Psoas muscle (tissue), 8 donors: ENCODE measurements around the gene FNIP1. TPM values are rescaled to one million over a fixed set of nuclear protein-coding genes. Genes with fewer than 3 reads are reported as not detected.
"Not testable (repeated sequence)": the region's sequence is repeated elsewhere in the genome, so short reads cannot be mapped to it uniquely, and the experiment has no call there.

Experiments
- ATAC-seq, 4 donors: fragments of 200-7000 bp; cut with Tn5 transposase; one replicate each; pipeline ENCODE4 v1.9.1; 2020; ENCODE audit warnings: moderate library complexity in 3 of 4, mild to moderate bottlenecking in 2 of 4
- DNase-seq, 2 donors: peaks; one replicate each; pipeline ENCODE4 v3.0.0-alpha.2; 2020
- H3K27ac ChIP-seq: fragments of 200-600 bp; one replicate; pipeline ENCODE4 v1.8.0; 2022
- H3K27me3 ChIP-seq, 3 donors: fragments of 200-600 bp in 1 of 3; one replicate each; pipeline versions ENCODE4 v1.6.1 to v1.8.0; 2013 to 2022; ENCODE audit warnings: low read length in 2 of 3, mild to moderate bottlenecking in 2 of 3, moderate library complexity in 1 of 3; ENCODE audit not compliant: insufficient read depth in 3 of 3
- H3K36me3 ChIP-seq, 2 donors: fragments of 200-600 bp in 1 of 2; one replicate each; pipeline versions ENCODE4 v1.6.1 to v1.8.0; 2013 to 2022; ENCODE audit warnings: low read depth in 1 of 2, mild to moderate bottlenecking in 1 of 2, moderate library complexity in 1 of 2; ENCODE audit not compliant: insufficient read depth in 1 of 2
- H3K4me1 ChIP-seq: fragments of 200-600 bp; one replicate; pipeline ENCODE4 v1.8.0; 2022
- H3K4me3 ChIP-seq: fragments of 200-600 bp; one replicate; pipeline ENCODE4 v1.8.0; 2022; ENCODE audit warnings: mild to moderate bottlenecking
- H3K9me3 ChIP-seq: fragments of 200-600 bp; one replicate; pipeline ENCODE4 v1.8.0; 2022
- WGBS, 3 donors: extraction: QIAGEN DNeasy Blood & Tissue Kit; methylation state at CpG; one replicate each; pipeline versions ENCODE4 v1.1.6 to v1.1.7; 2013; 5-methylcytosine and 5-hydroxymethylcytosine counted together
- intact Hi-C, 2 donors: fragments of 100-400 bp; cut with DNase I; formaldehyde crosslinking; loops; one replicate each; pipeline versions ENCODE4 v1.11.0 to v1.14.2; 2022
- polyA plus RNA-seq, 3 donors: library from polyadenylated mRNA; stranded (reverse); fragments of 200-250 nt; gene quantifications; one replicate each; pipeline ENCODE4 v1.2.3, GENCODE V29; 2013
- total RNA-seq, 4 donors: library from RNA; stranded (reverse); fragmentation: NEBNext Ultra II Directional in 2 of 4; extraction: Animal tissue kit (Norgen Biotek cat#: 25700) in 2 of 4; gene quantifications; one replicate each; pipeline versions ENCODE4 v1.2.1 to v1.2.4, GENCODE V29; 2021 to 2023
- TF ChIP-seq, protein P1 (sequence below): fragments of 200-600 bp; IDR thresholded peaks from one replicate; pipeline ENCODE4 v1.8.0; 2022; ENCODE audit warnings: antibody characterized with exemption
- donor health status: healthy with polysubstance abuse.
- donor health status: DM: no; HTN: no; CAD: no; lungs with moderate emphysema.
- donor health status: Bipolar disorder and iron deficiency.
- donor health status: healthy.
- donor health status: DM: yes; HTN: yes; CAD: no.
- donor health status: DM: no; HTN: no; CAD: no.
- donor health status: DM: no; HTN: no; CAD: no.
- donor health status: DM: yes; HTN: yes; CAD: no.

FNIP1 gene
- total and polyA plus RNA-seq, 7 donors = 6.4 to 45.2 (median 25.0) TPM

- Histone ChIP-seq H3K9me3 (peaks cover 11% of the 10 kb centered on the region), H3K27ac (no peak overlapping the region), H3K36me3 (peaks cover 0 to 29% of the 10 kb centered on the region in 2 donors), H3K4me1 (no peaks in the 10 kb centered on the region), H3K4me3 (no peak overlapping the region), H3K27me3 (no peaks in the 10 kb centered on the region)
- WGBS, 3 donors = 70 to 83% (median 80%) methylated on average over 1 of the region's 1 CpG
- intact Hi-C loops = loop anchor here in 1 of 2 donors (2.0 kb wide), 1 partner anchor 22 kb away; no protein-coding TSS in a partner anchor
- TF ChIP-seq, protein P1, sequence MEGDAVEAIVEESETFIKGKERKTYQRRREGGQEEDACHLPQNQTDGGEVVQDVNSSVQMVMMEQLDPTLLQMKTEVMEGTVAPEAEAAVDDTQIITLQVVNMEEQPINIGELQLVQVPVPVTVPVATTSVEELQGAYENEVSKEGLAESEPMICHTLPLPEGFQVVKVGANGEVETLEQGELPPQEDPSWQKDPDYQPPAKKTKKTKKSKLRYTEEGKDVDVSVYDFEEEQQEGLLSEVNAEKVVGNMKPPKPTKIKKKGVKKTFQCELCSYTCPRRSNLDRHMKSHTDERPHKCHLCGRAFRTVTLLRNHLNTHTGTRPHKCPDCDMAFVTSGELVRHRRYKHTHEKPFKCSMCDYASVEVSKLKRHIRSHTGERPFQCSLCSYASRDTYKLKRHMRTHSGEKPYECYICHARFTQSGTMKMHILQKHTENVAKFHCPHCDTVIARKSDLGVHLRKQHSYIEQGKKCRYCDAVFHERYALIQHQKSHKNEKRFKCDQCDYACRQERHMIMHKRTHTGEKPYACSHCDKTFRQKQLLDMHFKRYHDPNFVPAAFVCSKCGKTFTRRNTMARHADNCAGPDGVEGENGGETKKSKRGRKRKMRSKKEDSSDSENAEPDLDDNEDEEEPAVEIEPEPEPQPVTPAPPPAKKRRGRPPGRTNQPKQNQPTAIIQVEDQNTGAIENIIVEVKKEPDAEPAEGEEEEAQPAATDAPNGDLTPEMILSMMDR = no peak
- no peak for DNase-seq
- ATAC-seq = peak in 1 of 4 donors; percentile 24
These were observed 76.1 kb downstream of the FNIP1 start for GRCh38 chr5:131720714-131721113.

DNA sequence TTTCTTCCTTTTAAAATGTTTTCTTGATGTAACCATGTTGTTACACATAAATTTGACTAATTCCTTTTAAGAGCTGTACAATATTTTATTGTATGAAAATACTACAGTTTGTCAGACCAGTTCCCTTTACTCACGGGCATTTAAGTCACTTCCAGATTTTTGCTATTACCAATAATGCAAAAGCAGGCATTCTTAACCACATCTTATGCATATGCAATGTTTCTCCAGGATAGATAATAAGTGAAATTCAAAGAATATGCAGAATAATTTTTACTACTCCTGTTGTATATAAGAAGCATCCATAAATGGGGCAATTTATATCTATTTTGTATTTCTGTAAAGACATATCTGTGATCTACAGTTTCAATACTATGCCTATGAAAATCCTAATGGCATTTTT, 77.3 kb downstream of the FNIP1 start:
- Histone ChIP-seq H3K36me3 (peaks cover 0 to 39% of the 10 kb centered on the region in 2 donors), H3K4me3 (no peak overlapping the region), H3K9me3 (peaks cover 11% of the 10 kb centered on the region), H3K27ac (no peak overlapping the region), H3K4me1 (no peaks in the 10 kb centered on the region), H3K27me3 (no peaks in the 10 kb centered on the region)
- ATAC-seq (no peak), DNase-seq (no peak)
- WGBS, 3 donors = 78 to 95% (median 93%) methylated on average over 1 of the region's 1 CpG
- TF ChIP-seq, protein P1 = no peak
- intact Hi-C loops = loop anchor here in 1 of 2 donors (10.0 kb wide), 1 partner anchor 285 kb away; no protein-coding TSS in a partner anchor

DNA sequence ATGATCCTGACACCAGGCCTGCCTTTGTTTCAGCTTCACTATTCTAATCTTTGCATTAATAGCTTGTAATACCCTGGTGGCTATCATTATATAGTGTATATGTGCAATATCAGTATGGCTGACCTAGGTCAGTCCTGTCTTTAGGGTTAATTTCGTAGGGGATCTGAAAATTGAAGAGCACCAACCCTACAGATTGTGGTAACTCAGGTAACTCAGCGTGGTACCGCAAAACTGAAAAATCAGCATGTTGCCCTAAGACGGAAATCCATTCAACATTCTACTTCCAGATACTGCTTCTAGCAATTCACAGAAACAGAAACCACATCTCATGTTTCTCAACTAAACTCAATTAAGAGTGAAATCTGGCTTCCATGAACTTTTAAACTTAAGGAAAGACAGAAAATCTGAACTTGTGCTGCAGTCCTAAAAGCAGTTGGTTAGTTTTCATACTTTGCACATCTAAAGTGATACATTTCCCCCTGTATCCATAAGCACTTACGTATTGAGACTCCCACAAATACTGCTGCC, 78.3 kb downstream of the FNIP1 start:
- DNase-seq = no peak
- peaks cover 0 to 44% of the 10 kb centered on the region in 2 donors for H3K36me3 ChIP-seq
- intact Hi-C loops = loop anchor here in 1 of 2 donors (10.0 kb wide), 1 partner anchor 286 kb away; no protein-coding TSS in a partner anchor
- H3K4me1 ChIP-seq = no peaks in the 10 kb centered on the region
- H3K9me3 ChIP-seq = peaks cover 11% of the 10 kb centered on the region
- no peaks in the 10 kb centered on the region for H3K27me3 ChIP-seq
- TF ChIP-seq, protein P1 = no peak
- no peak overlapping the region for H3K4me3 ChIP-seq
- H3K27ac ChIP-seq = no peak overlapping the region
- WGBS, 3 donors = 93 to 95% (median 94%) methylated on average over 5 of the region's 5 CpGs
- no peak for ATAC-seq

DNA sequence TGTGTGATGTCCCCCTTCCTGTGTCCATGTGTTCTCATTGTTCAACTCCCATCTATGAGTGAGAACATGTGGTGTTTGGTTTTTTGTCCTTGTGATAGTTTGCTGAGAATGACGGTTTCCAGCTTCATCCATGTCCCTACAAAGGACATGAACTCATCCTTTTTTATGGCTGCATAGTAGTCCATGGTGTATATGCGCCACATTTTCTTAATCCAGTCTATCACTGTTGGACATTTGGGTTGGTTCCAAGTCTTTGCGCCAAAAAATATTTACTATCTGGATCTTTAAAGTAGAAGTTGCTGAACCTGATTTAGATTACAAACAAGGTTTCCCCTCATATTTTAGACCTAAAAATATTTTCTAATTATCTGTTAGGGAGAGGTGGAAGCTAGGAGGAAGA, 79.7 kb downstream of the FNIP1 start:
- not testable (repeated sequence) for DNase-seq, ATAC-seq, H3K4me3 ChIP-seq, H3K27me3 ChIP-seq, H3K4me1 ChIP-seq, H3K27ac ChIP-seq
- intact Hi-C loops = loop anchor here in 1 of 2 donors (10.0 kb wide), 1 partner anchor 288 kb away; no protein-coding TSS in a partner anchor
- Histone ChIP-seq H3K9me3 (peaks cover 11% of the 10 kb centered on the region), H3K36me3 (peaks cover 0 to 44% of the 10 kb centered on the region in 2 donors)
- 95 to 100% (median 96%) methylated on average over 3 of the region's 3 CpGs for WGBS, 3 donors

- TF ChIP-seq, protein P1 = no peak
- Histone ChIP-seq H3K27me3 (no peaks in the 10 kb centered on the region), H3K4me1 (peaks cover 6% of the 10 kb centered on the region), H3K36me3 (peaks cover 0 to 44% of the 10 kb centered on the region in 2 donors), H3K9me3 (peaks cover 11% of the 10 kb centered on the region), H3K4me3 (no peak overlapping the region), H3K27ac (no peak overlapping the region)
- DNase-seq = no peak
- intact Hi-C loops = loop anchor here in 1 of 2 donors (10.0 kb wide), 1 partner anchor 288 kb away; no protein-coding TSS in a partner anchor
- no peak for ATAC-seq
These were observed 80.2 kb downstream of the FNIP1 start for GRCh38 chr5:131716650-131717049.
